MM.1S (cell line): ENCODE data around the gene TRIM41.
"Not testable (repeated sequence)": the region's sequence is repeated elsewhere in the genome, so short reads cannot be mapped to it uniquely, and the experiment has no call there.

Experiments used
- DNase-seq: peaks from one replicate; pipeline ENCODE4 v3.0.0-alpha.2; 2015
- H2AFZ ChIP-seq: fragments of 300-600 bp; sonication (generic); 2 replicates; pipeline ENCODE4 v1.6.0; 2016; ENCODE audit warnings: antibody characterized with exemption, low read length
- H3F3A ChIP-seq: fragments of 300-600 bp; sonication (generic); 2 replicates; pipeline ENCODE4 v1.6.1; 2016; ENCODE audit warnings: mild to moderate bottlenecking, antibody characterized with exemption, low read length, moderate library complexity, mixed read lengths; ENCODE audit not compliant: insufficient read depth
- H3K27ac ChIP-seq: fragments of 300-600 bp; sonication (generic); 2 replicates; pipeline ENCODE4 v1.5.1; 2016; ENCODE audit warnings: mild to moderate bottlenecking, low read length
- H3K27me3 ChIP-seq: fragments of 300-600 bp; sonication (generic); replicated peaks from 2 replicates; pipeline ENCODE4 v1.6.0; 2016; ENCODE audit warnings: low read length; ENCODE audit not compliant: insufficient read depth
- H3K36me3 ChIP-seq: fragments of 300-600 bp; sonication (generic); replicated peaks from 2 replicates; pipeline ENCODE4 v1.6.1; 2016; ENCODE audit warnings: mild to moderate bottlenecking, low read length, mixed read lengths; ENCODE audit not compliant: insufficient read depth
- H3K4me1 ChIP-seq: fragments of 300-600 bp; sonication (generic); 2 replicates; pipeline ENCODE4 v1.6.1; 2016; ENCODE audit warnings: low read length, mixed read lengths
- H3K4me2 ChIP-seq: fragments of 300-600 bp; sonication (generic); 2 replicates; pipeline ENCODE4 v1.6.0; 2016; ENCODE audit warnings: low read depth, low read length
- H3K4me3 ChIP-seq: fragments of 300-600 bp; sonication (generic); 2 replicates; pipeline ENCODE4 v1.5.1; 2016; ENCODE audit warnings: low read length, mixed read lengths
- H3K79me2 ChIP-seq: fragments of 300-600 bp; sonication (generic); 2 replicates; pipeline ENCODE4 v1.6.1; 2016; ENCODE audit warnings: mixed run types, low read length, mixed read lengths
- H3K9ac ChIP-seq: fragments of 300-600 bp; sonication (generic); 2 replicates; pipeline ENCODE4 v1.6.1; 2016; ENCODE audit warnings: low read length, mixed read lengths
- H3K9me2 ChIP-seq: fragments of 300-600 bp; sonication (generic); replicated peaks from 2 replicates; pipeline ENCODE4 v1.6.1; 2016; ENCODE audit warnings: mild to moderate bottlenecking, low read length, mixed read lengths; ENCODE audit not compliant: insufficient read depth
- H3K9me3 ChIP-seq: fragments of 300-600 bp; sonication (generic); replicated peaks from 2 replicates; pipeline ENCODE4 v1.6.1; 2016; ENCODE audit warnings: mild to moderate bottlenecking, low read length, mixed read lengths; ENCODE audit not compliant: insufficient read depth
- H4K20me1 ChIP-seq: fragments of 300-600 bp; sonication (generic); 2 replicates; pipeline ENCODE4 v1.6.1; 2016; ENCODE audit warnings: mild to moderate bottlenecking, low read length, moderate library complexity, mixed read lengths; ENCODE audit not compliant: insufficient read depth
- CTCF ChIP-seq: fragments of 300-600 bp; sonication (generic); IDR thresholded peaks from 2 replicates; pipeline ENCODE4 v1.5.1; 2016; ENCODE audit warnings: antibody characterized with exemption, low read length, mixed read lengths
- EZH2 ChIP-seq: fragments of 300-600 bp; sonication (generic); optimal IDR thresholded peaks from 2 replicates; pipeline ENCODE3; 2017; ENCODE audit warnings: low read depth, mild to moderate bottlenecking, antibody characterized with exemption, low read length, mixed read lengths
- EZH2phosphoT487 ChIP-seq: fragments of 300-600 bp; sonication (generic); IDR thresholded peaks from 2 replicates; pipeline ENCODE4 v1.6.1; 2018; ENCODE audit warnings: antibody characterized with exemption, low read length

Gene TRIM41

GRCh38 chr5:181261320-181262049, 38.4 kb downstream of the TRIM41 start:
- H3K9ac ChIP-seq, result peak overlapping the region; percentile 100
- H3K79me2 ChIP-seq, result peaks cover 52% of the 10 kb centered on the region
- H3F3A ChIP-seq, result peaks cover 11% of the 10 kb centered on the region
- no peaks in the 10 kb centered on the region for H3K27me3 ChIP-seq
- no peaks in the 10 kb centered on the region for H4K20me1 ChIP-seq
- no peak for TF ChIP-seq EZH2phosphoT487
- TF ChIP-seq CTCF, result no peak
- no peak for TF ChIP-seq EZH2
- no peaks in the 10 kb centered on the region for H3K9me3 ChIP-seq
- no peaks in the 10 kb centered on the region for H3K36me3 ChIP-seq
- peak; percentile 78 for DNase-seq
- H3K4me2 ChIP-seq, result peak overlapping the region; percentile 94
- H3K4me3 ChIP-seq, result peak overlapping the region; percentile 88
- peaks cover 12% of the 10 kb centered on the region for H3K4me1 ChIP-seq
- peak overlapping the region; percentile 96 for H2AFZ ChIP-seq
- H3K9me2 ChIP-seq, result no peaks in the 10 kb centered on the region
- peak overlapping the region; percentile 93 for H3K27ac ChIP-seq

- Histone ChIP-seq H3K9me2 (no peaks in the 10 kb centered on the region), H3K4me1 (no peaks in the 10 kb centered on the region), H2AFZ (no peak overlapping the region), H3K36me3 (no peaks in the 10 kb centered on the region), H3K27ac (no peak overlapping the region), H3K27me3 (no peaks in the 10 kb centered on the region), H3K79me2 (peaks cover 31% of the 10 kb centered on the region), H3K9me3 (no peaks in the 10 kb centered on the region), H3F3A (peaks cover 11% of the 10 kb centered on the region), H3K9ac (no peak overlapping the region), H3K4me2 (no peak overlapping the region), H4K20me1 (no peaks in the 10 kb centered on the region), H3K4me3 (no peak overlapping the region)
- no peak for TF ChIP-seq EZH2
- no peak for DNase-seq
These were observed 40.6 kb downstream of the TRIM41 start for GRCh38 chr5:181263633-181264032.

GRCh38 chr5:181265092-181265671, 42.1 kb downstream of the TRIM41 start:
- DNase-seq, result no peak
- Histone ChIP-seq H3K36me3 (no peaks in the 10 kb centered on the region), H3K27ac (no peak overlapping the region), H3K9me2 (no peaks in the 10 kb centered on the region), H2AFZ (no peak overlapping the region), H3K4me3 (no peak overlapping the region), H3K4me2 (no peak overlapping the region), H3K9me3 (no peaks in the 10 kb centered on the region), H3K9ac (no peak overlapping the region), H3K27me3 (no peaks in the 10 kb centered on the region), H4K20me1 (no peaks in the 10 kb centered on the region), H3K4me1 (no peaks in the 10 kb centered on the region), H3F3A (peaks cover 11% of the 10 kb centered on the region), H3K79me2 (peaks cover 16% of the 10 kb centered on the region)
- no peak for TF ChIP-seq CTCF
- TF ChIP-seq EZH2, result no peak
- no peak for TF ChIP-seq EZH2phosphoT487

- not testable (repeated sequence) for H3K4me2 ChIP-seq
These were observed 44.3 kb downstream of the TRIM41 start for GRCh38 chr5:181267291-181267904.

GRCh38 chr5:181267907-181268306, 44.8 kb downstream of the TRIM41 start:
- not testable (repeated sequence) for DNase-seq, H3K36me3 ChIP-seq, H3K9me2 ChIP-seq, H3K4me2 ChIP-seq, H3K27ac ChIP-seq, H3K79me2 ChIP-seq, H4K20me1 ChIP-seq, H3K4me3 ChIP-seq, H3K9me3 ChIP-seq, H2AFZ ChIP-seq, H3F3A ChIP-seq, H3K4me1 ChIP-seq, H3K27me3 ChIP-seq, H3K9ac ChIP-seq

More at GRCh38 chr5:181267291-181267904, 44.3 kb downstream of the TRIM41 start:
- not testable (repeated sequence) for H3K9ac ChIP-seq, H3F3A ChIP-seq, H3K79me2 ChIP-seq, H3K9me3 ChIP-seq, H4K20me1 ChIP-seq, H3K27me3 ChIP-seq, H2AFZ ChIP-seq, H3K27ac ChIP-seq, DNase-seq, H3K4me1 ChIP-seq, H3K4me3 ChIP-seq, H3K36me3 ChIP-seq, H3K9me2 ChIP-seq
